ENCODE data around the gene PLA2G4A. TPM values are rescaled to one million over a fixed set of nuclear protein-coding genes. Genes with fewer than 3 reads are reported as not detected.
A peak's percentile ranks its signal among the peaks of the same experiment; 100 is the strongest.

The PLA2G4A gene
- total and polyA plus RNA-seq, 2 donors (not counting 3 experiments of a cell fraction or from before 2014, with no cell fraction given): 8.2 to 13.3 TPM

- no peaks in the 10 kb centered on the region for H3K36me3 ChIP-seq (ENCODE audit: control insufficient read depth in 2 of 2, extremely low read depth in 1 of 2, insufficient read depth in 2 of 2, low read length in 2 of 2)
- POLR2A ChIA-PET: no interaction called here
- H3K4me2 ChIP-seq (ENCODE audit: insufficient read depth, low read length): no peak overlapping the region
- no peak overlapping the region for H3K27ac ChIP-seq (ENCODE audit: insufficient read depth, low read depth, low read length)
- no peak overlapping the region for H3K9ac ChIP-seq (replicated peaks; ENCODE audit: extremely low read depth, insufficient read depth, low read length)
- no peaks in the 10 kb centered on the region for H3K79me2 ChIP-seq (ENCODE audit: control insufficient read depth, insufficient read depth, low read length)
- CTCF ChIA-PET: interaction anchor here (0.7 to 1.2 kb wide), 2 partner anchors 15 to 41 kb away, joined by 3 read pairs; no protein-coding TSS in a partner anchor
- dilution Hi-C loops (cut with MboI; ENCODE audit: extremely low pct_ligation_motif_present, low sequenced_read_pairs): no loop called here
- H2AFZ ChIP-seq (ENCODE audit: low read depth, low read length): no peak overlapping the region
- intact Hi-C loops (cut with micrococcal nuclease): no loop called here
- H3K27me3 ChIP-seq (ENCODE audit: control insufficient read depth in 2 of 2, insufficient read depth in 2 of 2, low read length in 2 of 2): no peaks in the 10 kb centered on the region
- H3K4me3 ChIP-seq (replicated peaks in 1 of 3; ENCODE audit: insufficient read depth in 1 of 3, low read depth in 1 of 3, low read length in 3 of 3): no peak overlapping the region
- H4K20me1 ChIP-seq (replicated peaks; ENCODE audit: control insufficient read depth, extremely low read depth, insufficient read depth, low read length): no peaks in the 10 kb centered on the region
- H3K9me3 ChIP-seq (replicated peaks; ENCODE audit: control insufficient read depth, insufficient read depth, low read length): no peaks in the 10 kb centered on the region
- TF ChIP-seq, protein P1, sequence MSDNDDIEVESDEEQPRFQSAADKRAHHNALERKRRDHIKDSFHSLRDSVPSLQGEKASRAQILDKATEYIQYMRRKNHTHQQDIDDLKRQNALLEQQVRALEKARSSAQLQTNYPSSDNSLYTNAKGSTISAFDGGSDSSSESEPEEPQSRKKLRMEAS (IDR thresholded peaks at IDR 0.05; ENCODE audit: insufficient read depth, insufficient read length): no peak
- TF ChIP-seq FOS (IDR thresholded peaks at IDR 0.05; ENCODE audit: borderline replicate concordance, insufficient read depth, low read length) (peak; percentile 79), POLR2AphosphoS5 (IDR thresholded peaks at IDR 0.05; ENCODE audit: insufficient read depth, low read depth, low read length) (no peak), GATA2 (IDR thresholded peaks at IDR 0.05; ENCODE audit: insufficient read depth, insufficient read length, low read depth, low read length) (peak; percentile 76), POLR2A (IDR thresholded peaks at IDR 0.05; ENCODE audit: low read depth, low read length) (no peak), JUN (IDR thresholded peaks at IDR 0.05; ENCODE audit: borderline replicate concordance, insufficient read depth, insufficient read length, low read depth) (peak; percentile 67), CTCF (IDR thresholded peaks at IDR 0.05; ENCODE audit: extremely low read depth in 1 of 2, insufficient read depth in 1 of 2, low read depth in 1 of 2, low read length in 2 of 2) (no peak), MYC (IDR thresholded peaks at IDR 0.05; ENCODE audit: low read depth, low read length) (no peak), EZH2 (IDR thresholded peaks at IDR 0.05; ENCODE audit: borderline replicate concordance, low read depth, low read length, severe bottlenecking) (no peak)
- no peaks in the 10 kb centered on the region for H3K9me1 ChIP-seq (replicated peaks; ENCODE audit: control insufficient read depth, extremely low read depth, insufficient read depth, low read length)
- FAIRE-seq (peak; percentile 80), DNase-seq (ENCODE audit: low read depth, low spot score) (peak; percentile 45)
- BruUV-seq (replicated peaks): no TSS peak
- H3K4me1 ChIP-seq (ENCODE audit: control insufficient read depth, extremely low read depth, insufficient read depth, low read length): peaks cover 6% of the 10 kb centered on the region
These were observed 182.0 kb downstream of the PLA2G4A start for GRCh38 chr1:187010571-187011309.
